ENCODE measurements around the gene S100A9.

DNA sequence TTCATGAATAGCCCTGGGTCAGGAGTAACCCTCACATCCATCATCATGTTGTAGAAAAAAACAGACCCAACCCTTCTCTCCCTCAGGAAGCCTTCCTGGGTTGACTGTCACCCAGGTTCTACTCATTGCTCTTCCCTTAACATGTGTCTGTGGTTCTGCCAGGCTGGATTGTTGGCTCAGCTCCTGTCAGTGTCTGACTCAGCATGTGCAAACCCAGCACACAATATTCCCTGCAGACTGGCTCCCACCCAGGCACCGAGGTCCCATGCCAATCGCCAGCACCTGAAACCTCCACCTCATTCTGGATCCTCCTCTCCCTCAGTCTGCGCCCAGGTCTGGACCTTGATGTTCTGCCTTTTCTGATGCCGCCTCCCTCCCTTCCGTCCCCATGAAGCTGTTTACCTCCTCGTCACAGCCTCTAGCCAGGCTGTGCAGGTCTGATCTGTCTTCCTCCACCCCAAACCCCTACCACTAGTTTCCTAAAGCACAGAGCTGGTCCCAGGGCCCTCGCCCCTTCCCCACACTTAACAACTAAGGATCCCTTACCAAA, 37.6 kb downstream of the S100A9 start:
- no peak for TF ChIP-seq RAD21 (IDR thresholded peaks at IDR 0.05; ENCODE audit: low read length)
- TF ChIP-seq CEBPB (IDR thresholded peaks at IDR 0.05; ENCODE audit: low read depth, low read length) = no peak
- TF ChIP-seq POLR2A (IDR thresholded peaks at IDR 0.05; ENCODE audit: low read depth, low read length) = no peak
- no peak for TF ChIP-seq NFE2L2 (IDR thresholded peaks at IDR 0.05; ENCODE audit: low read depth, low read length)
- no peak for TF ChIP-seq CTCF (conservative IDR thresholded peaks at IDR 0.05; ENCODE audit: low read depth, low read length)
- TF ChIP-seq RCOR1 (IDR thresholded peaks at IDR 0.05; ENCODE audit: insufficient replicate concordance, low read length) = no peak
